Stimulated activated CD4-positive, alpha-beta T cell treated with anti-CD3 and anti-CD28 coated beads, Interleukin-15, amount 100 ng/mL, for 1 hour (primary cell): ENCODE results near the gene TSPO2.
A peak's percentile ranks its signal among the peaks of the same experiment; 100 is the strongest.

Experiments used
- DNase-seq, 2 donors: peaks; one replicate each; pipeline ENCODE4 v3.0.0-alpha.2; 2020; ENCODE audit warnings: low read depth in 1 of 2, low spot score in 1 of 2

TSPO2 gene

DNA sequence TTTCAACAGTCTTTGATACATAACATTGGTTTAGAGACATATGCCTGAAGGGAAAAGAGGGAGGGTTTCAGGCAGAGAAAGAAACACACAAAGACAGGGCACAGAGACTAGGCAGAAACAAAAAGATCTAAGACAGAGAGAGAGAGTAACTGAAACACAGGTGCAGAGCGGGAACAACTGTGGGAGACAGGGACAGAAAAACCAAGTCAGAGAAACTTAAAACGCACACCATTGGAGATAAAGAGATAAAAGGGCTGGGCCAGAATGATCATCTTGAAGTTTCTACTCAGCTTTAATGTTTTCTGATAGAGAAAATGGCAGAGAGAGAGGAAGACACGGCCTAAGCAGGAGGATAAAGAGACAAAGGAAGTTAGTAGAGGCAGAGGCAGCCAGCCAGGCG is 15.0 kb upstream of the TSPO2 start:
- no peak for DNase-seq

DNA sequence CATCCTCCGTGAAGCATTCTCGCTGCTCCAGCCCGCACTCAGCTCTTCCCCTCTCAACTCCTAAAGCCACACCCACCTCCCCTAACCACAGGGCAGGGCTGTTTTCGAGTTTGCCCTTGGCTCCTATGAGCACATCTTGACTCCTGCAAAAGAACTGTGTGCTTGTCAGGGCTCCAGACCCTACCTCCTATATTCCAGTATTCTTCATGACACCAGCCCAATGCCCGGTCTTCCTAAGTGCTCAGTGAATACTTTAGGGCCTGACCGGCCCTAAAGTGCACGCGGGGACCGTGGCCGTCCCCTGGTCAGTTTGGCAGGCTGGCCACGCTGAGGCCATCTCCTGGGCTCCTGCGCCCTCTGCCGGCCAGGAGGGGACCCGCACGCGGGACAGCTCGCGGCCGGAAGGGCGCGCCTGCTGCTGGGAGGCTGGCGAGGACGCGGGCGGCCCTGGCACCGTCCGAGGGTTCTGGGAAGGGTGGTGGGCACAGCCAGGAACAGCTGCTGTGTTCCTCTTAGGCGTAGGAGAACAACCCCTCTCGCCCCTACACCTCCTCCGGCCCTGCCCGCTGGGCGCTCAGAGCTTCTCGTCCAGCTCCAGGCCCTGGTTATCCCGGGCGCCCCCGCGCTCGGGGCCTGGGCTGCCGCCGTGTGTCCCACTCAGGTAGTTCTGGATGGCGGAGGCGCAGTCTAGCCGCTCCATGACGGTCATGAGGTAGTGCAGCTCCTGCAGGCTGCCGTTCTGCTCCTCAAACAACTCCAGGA is 14.3 kb upstream of the TSPO2 start:
- peak; percentile 55 to 65 for DNase-seq

DNA sequence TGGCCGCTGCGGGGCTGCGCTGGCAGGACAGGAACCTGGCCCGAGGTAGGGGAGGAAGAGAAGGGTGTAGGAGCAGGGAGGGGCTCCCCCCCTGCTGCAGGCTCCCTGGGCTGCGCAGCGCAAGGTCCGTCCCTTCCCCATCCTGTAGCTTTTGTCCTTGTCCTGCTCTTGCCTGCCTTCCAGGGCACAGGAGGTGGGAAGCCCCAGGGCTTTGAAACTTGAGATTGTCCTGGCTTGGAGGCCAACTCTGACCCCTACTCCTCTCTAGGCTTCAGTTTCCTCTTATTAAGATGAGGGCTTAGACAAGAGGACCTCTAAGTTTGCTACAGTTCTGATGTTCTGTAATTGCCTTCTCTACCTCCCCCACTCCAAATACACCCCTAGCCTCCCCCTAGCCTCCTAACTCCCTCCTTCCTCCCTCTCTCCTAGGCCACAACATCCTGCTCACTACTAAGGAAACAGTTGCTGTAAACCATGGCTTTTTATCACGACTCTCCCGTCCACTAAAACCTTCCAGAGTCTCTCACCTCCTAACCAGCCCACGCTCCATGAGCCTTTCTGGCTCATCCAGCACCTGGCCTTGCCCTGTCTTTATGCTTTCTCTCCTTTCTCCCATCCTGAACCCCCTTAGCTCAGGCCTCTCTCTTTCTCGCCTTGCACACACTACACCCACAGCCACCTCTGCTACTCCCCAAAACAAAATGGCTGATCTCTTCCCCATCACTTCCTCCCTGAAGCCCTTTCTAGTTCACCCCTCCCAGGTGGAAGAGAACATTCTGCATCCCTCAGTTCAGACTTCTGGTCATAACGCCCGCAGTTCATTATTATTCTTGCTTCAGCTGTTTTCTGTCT is 13.5 kb upstream of the TSPO2 start:
- no peak for DNase-seq

DNA sequence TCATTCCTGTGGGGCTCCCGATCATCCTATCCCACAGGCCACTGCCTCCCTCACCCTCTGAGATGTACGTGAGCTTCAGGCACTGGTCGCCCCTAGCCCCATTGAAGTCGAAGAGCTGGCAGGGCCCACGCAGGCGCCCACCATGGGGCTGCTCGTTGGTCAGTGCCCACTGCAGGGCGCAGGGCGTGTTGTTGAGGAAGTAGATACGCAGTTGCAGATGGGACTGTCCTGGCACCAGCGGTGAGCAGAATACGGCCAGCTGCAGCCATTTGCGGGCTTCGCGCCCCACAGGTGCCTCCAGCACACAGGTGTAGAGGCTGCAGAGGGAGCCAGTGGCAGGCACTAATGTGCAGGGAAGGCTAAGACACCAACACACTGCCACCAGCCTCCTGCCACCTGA is 9.4 kb upstream of the TSPO2 start:
- DNase-seq, result no peak

DNA sequence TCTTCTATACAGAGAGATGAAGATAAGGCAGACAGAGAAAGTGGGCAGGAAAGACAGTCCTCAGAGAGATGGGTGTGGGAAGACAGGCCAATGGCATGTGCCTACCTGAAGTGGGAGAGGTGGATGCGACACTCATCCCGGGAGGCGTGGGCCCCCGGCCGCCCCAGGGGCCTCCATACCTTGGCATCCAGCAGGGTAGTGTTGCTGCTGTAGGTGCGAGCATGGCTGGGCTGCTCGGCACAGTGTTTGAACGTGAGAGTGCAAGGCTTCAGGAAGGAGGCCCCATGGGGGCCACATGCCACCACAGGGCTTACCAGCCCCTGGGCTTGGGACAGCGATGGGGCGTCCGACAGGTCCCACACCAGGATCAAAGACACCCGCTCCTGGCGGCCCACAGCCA is 8.5 kb upstream of the TSPO2 start:
- DNase-seq, result no peak

DNA sequence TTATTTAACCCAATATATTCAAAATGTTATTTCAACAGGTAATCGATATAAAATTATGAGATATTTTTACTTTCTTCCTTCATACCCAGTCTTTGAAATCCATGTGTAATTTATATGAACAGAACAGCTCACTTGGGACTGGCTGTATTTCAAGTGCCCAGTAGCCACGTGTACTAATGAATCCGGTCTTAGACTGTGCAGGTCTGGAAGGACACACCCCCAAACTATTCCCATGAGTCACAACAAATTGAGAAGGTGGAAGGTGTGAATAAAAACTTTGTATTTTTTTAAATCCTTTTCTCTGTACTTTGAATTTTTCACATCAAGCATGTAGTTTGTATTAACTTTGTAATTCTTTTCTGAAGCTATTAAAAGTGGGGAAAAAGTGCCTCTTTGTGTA is 6.1 kb upstream of the TSPO2 start:
- DNase-seq, result no peak

DNA sequence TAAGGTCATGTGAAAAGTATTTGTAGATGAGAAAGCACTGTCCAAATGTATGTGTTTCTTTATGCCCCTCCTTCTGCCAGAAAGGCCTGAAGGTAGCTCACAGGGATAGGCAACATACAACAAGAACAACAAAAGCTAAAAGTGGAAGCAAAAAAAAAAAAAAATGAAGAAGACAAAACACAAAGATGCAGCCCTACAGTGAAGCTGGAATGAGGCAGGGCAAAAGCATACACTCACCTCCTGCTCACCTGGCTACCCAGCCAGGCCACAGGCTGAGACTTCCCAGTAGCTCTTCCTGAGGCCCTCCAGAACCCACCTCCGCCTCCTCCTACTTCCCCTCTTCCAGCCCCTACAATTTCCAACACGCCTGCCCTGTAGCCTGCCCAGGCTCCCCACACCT is 5.7 kb upstream of the TSPO2 start:
- no peak for DNase-seq

DNA sequence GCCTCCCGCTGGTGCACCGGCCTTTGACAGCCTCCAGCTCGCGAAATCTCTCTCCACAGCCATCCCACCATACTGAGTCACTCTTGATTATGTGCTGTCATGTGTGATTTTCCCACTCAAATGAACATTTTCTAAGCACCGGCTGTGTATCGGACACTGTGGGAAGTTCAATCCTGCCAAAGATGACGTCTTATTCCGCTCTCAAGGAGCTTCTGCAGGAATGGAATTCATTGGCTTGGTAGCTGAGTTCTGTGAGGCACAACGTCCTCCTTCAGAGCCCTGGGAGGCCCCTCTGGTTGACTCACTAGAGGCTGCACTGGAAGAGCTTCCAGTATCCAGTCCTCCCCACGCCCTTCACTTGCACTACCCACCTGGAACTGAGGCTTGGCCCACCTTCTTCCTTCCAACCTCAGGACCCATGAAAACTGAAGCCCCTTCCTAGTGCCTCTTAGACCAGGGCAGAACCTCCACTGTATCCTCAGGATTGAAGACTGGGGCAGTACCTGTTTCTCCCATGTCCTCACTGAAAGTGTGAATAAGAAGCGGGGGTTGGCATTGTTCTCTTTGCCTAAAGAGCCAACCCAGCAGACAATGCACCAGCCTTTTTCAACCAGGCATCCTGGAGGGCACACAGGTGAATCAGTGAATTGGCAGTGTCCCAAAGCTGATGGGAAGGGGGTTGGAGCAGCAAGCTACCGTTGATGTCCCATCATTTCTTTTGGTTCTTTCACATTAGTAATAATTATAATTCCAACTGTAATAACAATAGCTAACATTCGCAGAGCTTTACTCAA is 5.0 kb upstream of the TSPO2 start:
- no peak for DNase-seq

DNA sequence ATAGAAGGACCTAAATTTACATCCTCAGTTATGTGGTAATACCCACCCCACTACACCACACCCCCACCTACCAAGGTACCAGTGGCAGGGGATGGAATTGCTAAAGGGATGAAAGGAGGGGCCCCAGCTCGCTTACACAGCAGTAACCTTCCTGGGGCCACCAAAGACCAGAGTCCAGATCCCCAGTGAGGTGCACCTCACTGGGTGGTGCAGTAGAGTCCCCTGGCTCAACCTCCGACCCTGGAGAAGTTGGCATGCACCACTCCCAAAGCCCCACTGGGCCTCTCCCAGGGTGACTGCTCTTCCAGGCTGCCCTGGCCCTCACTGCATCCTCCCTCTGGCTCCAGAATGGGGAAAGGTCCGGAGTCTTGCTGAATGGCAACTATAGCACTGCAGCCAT is 4.1 kb upstream of the TSPO2 start:
- no peak for DNase-seq

DNA sequence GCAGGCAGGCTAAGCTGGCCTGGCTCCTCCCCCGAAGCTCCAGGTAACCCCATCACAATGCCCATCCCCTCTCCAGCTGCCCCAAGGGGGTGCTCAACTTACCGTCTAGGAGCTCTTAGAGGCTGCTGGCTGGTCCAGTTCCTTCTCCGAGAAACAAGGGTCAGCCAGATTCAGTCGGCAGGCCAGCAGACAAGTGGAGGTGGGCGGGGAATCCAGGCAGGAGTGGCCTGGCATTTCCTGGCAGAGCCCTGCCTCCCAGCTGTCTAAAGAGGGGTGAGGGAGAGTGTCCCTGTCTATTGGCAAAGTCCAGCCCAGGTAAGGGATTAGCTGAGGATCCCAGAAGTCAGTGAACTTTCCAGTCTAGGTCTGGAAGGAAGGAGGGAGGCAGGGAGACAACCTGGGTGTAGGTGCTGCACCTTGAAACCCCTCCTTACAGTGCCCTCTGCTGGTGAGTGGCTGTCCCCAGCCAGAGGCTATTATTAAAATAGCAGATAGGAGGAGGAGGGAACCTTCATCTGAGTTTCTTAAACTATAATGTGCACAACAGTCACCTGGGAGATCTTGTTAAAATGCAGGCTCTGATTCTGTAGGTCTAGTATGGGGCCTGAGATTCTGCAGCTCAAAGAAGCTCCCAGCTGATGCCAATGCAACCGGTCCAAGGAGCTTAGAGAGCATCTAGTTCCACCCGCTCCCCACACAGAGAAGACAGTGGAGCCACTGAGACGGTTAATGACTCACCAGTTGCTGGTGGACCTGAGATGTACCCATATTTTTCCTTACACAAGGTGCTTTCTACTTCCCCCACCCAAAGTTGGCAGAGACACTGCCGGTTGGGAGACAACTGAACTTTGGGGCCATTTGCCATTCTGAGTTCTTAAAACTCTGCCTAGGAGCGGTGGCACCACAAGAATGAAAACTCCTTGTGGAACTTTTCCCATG is 2.9 kb upstream of the TSPO2 start, which contains the start of gene UNC5CL:
Gene UNC5CL, minus strand, starts transcription at position 162 of the 939 bp plus-strand sequence. CDS start 4,147 bp downstream, outside the sequence.
- peak; percentile 12 to 27 for DNase-seq

DNA sequence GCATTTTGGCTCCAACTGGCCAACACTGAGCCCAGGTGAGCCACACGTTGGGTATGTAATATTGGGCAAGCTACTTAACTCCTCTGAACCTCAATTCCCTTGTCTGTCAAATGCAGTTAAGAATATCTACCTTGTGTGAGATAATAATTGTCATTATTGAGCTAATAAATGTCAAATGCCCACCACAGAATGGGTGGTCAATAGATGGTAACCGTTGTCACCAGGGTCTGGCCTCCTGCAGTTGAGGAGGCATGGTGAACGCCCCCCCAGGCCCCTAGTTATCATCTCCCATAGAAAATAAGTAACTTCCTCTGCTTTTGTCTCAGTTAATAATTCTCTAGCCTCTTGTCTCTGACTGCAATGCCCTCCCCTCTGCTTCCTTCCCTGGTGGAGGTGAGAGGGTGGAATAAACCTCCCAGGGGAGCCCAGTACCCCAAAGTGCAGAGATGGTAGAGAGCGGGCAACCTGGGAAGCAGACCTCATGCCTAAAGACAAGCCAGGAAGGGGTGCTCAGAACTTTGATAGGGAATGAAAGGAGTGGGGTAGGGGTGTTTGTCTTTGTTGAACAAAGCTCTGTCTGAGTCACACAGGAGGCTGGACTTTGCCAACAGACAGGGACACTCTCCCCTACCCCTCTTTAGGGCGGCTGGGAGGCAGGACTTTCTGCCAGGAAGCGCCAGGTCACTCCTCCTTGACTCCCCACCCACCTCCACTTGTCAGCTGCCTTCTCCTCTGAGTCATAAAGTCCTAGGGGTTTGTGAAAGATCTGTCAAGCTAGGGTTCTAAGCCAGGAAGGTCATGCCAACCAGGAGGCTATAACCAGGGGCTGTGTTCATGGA is 1.9 kb upstream of the TSPO2 start:
- DNase-seq, result no peak

DNA sequence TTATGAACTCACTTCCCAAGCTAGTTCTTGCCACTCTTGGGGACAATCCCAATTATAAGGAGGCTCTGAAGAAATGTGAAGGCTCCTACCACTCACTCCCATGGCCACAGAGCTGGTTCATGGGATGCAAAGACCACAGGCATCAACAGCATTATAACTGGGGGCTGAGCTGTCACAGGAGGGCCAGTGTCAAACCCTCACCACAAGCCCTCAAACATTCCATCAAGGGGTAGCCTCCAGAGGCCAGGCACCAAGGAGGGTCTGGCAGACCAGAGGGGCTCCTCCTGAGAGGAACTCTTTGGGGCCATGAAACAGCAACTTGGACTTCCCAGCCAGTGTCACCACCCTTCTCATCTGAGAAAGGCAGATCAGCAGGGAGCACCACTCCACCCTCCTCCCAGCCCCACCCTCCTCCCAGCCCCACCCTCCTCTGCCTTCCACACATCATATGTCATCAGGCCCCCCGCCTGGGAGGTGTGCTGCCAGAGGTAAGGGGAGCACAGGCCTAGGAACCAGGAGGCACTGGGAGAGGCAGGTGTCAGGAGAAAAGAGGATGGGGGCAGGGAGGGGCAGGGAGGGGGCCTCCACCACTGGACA is 1.2 kb upstream of the TSPO2 start:
- DNase-seq, result no peak

DNA sequence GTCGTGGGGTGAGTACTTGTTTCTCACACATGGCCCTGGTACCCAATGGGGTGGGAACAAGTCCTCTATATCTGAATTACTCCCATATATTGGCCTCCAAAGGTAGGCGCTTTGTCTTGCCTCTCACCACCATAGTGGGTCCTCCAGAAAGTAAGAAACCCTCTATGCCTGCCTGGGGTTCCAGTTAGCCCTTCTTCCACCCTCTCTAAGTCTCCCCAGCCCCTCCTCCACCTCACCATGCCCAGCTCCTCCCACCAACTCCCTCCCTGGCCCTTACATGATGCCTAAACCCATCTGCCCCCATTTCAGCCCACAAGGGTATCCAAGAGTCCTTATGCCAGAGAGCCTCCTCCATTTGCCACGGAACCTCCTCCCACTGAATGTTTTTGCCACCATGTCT is 884 bp downstream of the TSPO2 start:
- DNase-seq, result no peak

DNA sequence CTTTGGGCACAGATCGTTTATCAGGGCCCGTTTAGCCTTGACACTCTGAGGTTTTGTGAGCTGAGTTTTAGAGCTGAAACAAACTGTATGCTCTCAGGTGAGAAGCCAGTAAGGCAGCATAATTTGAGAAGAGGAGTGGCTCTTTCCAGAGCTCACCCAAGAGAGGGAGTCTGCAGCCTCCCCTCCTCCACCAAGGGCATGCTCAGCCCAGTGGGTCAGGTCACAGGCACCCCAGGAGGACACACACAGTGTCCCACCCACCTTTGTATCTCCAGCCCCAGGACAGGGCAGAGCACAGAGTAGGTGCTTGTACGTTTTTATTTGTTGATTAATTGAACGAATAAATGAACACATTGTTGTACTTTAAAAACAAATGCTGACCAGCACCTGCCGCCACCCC is 3.4 kb downstream of the TSPO2 start:
- no peak for DNase-seq

DNA sequence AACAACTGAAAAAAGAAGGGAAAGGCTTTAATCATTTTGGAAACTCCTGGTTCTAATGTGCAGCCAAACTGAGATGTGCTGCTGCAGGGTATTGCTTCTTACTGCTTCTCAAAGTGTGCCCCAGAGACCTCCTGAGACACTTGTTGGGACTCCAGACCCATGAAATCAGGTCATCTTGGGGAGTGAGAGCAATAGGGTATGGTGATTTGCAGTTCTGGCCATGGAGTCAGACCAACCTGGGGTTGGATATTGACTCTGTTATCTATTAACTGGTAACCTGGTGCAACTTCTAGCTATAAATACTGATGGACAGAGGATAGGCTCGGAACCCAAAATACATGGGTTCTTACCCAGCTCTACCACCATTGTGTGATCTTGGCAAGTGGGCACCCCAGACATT is 3.8 kb downstream of the TSPO2 start:
- no peak for DNase-seq

DNA sequence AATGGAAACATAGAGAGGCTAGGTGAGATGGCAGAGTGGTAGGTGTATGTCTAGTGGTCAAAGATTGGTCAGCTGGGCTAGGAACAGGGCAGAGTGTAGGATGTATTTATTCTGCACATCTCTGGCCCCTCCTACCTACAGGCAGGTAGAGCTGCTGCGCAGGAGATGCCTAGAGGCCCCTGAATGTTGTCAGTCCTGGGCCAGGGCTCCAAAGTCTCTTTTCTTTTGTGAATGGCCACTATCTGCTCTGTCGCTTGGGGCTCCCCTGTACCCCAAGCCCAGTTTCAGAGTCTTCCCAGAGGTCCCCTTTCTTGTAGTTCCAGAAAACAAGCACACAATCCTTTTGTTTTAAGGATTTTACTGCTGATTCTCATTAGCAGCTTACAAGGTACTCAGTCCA is 5.0 kb downstream of the TSPO2 start:
- no peak for DNase-seq

DNA sequence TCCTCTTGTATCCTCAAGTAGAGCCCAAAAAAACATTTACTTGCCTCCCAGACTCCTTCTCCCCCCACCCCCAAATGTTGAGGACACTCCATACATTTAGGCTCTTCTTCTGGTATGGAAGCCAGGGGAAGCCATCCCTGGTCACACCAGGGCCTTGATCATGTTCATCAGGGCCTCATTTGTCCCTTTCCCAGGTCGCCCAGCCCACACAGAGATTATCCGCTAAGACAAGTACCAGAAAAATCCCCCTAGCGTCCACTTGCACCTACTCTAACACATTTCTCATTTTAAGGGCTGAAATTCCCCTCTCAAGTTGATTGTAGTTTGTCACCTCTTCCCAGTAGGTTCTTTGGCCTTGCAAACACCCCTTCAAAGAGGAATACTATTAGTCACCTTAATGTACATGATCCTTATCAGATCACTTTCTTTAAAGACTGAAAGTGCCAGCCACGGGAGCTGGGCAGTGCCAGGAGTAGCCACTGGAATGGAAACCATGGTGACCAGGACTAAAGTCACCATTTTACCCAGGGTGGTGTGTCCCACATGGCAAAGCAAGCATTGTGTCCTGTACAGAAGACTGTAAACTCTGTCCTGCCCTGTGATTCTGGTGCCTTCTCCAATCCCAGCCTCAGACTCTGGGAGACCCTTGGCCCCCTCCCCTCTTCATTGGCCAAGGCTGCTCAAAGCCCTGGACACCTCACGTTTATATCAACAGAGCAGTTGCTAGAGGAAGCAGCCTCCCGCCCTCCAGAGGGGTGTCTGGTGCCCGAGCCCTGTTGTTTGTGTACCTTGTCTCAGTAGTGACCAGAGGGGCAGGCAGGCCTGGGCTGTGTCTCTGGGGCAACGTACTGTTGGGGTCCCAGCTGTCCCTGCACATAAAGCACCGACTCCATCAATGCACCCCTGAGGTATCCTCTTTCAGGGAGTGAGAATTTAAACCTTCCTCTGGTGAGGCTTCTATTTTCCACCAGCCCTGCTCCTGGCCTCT is 5.8 kb downstream of the TSPO2 start:
- DNase-seq, result no peak

DNA sequence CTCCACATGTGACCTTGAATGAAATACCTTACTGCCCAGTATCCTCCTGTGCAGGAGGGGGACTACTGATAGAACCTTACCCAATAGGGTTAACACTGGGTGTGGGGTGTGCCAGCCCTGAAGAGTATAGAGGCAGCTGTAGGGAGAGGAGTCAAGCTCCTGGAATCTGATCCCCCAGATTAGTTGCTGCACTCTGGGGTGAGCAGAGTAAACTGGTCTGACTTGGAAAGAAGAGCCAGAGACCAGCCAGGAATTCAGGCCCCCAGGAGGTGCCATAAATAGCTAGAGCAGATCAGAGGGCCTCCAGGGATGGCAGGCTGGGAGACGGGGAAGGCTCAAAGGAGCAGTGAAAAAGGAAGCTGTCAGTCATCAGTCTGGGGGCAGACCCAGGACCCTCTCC is 7.3 kb downstream of the TSPO2 start:
- DNase-seq, result no peak
